ENCODE results near the gene WDR44. TPM values are rescaled to one million over a fixed set of nuclear protein-coding genes. Genes with fewer than 3 reads are reported as not detected.

The WDR44 gene
- total and polyA plus RNA-seq, 10 of the 15 experiments (the other 5 are each of a cell fraction or from before 2014, with no cell fraction given) = 3.4 to 14.0 (median 11.6) TPM

- no peak overlapping the region for H3K4me3 ChIP-seq
- TF ChIP-seq ZZZ3 (IDR thresholded peaks at IDR 0.05; ENCODE audit: control insufficient read depth, insufficient read length, low read depth) (no peak), POU2F2 (IDR thresholded peaks at IDR 0.05; ENCODE audit: borderline replicate concordance, low read depth, low read length) (no peak), ZNF384 (IDR thresholded peaks at IDR 0.05; ENCODE audit: borderline replicate concordance, low read depth, low read length) (no peak)
- H3K4me2 ChIP-seq (ENCODE audit: control insufficient read depth, insufficient read depth) = no peak overlapping the region
- CTCF ChIA-PET = interaction anchor here (1.0 kb wide), 1 partner anchor 10 kb away, joined by 5 read pairs; no protein-coding TSS in a partner anchor
- no peaks in the 10 kb centered on the region for H4K20me1 ChIP-seq (ENCODE audit: control insufficient read depth, insufficient read depth)
- BruUV-seq (replicated peaks) = no TSS peak
- H3K27ac ChIP-seq (ENCODE audit: control insufficient read depth, insufficient read depth) = no peak overlapping the region
- no peak overlapping the region for H3K9ac ChIP-seq (ENCODE audit: control insufficient read depth, insufficient read depth, low read length)
- H3K27me3 ChIP-seq (replicated peaks in 1 of 2; ENCODE audit: control insufficient read depth in 2 of 2, insufficient read depth in 2 of 2, low read length in 1 of 2) = no peaks in the 10 kb centered on the region
- H2AFZ ChIP-seq (ENCODE audit: control insufficient read depth, low read depth, low read length) = no peak overlapping the region
- H3K36me3 ChIP-seq (ENCODE audit: control insufficient read depth in 2 of 2, insufficient read depth in 2 of 2, low read length in 1 of 2) = no peaks in the 10 kb centered on the region; a peak in 1 of 4 replicates
- ATAC-seq (no peak), DNase-seq (ENCODE audit: low read depth, low spot score) (no peak), FAIRE-seq (no peak)
- in situ Hi-C loops (cut with MboI) = no loop called here
- RAD21 ChIA-PET (ENCODE audit: unreplicated experiment) = interaction anchor here (0.6 kb wide), 1 partner anchor 169 kb away, joined by 3 read pairs; no protein-coding TSS in a partner anchor
- intact Hi-C loops (cut with micrococcal nuclease; ENCODE audit: unreplicated experiment) = no loop called here
- POLR2A ChIA-PET = no interaction called here
- SMC1A ChIA-PET (ENCODE audit: uncharacterized antibody, unreplicated experiment) = interaction anchor here (1.0 to 1.2 kb wide), 2 partner anchors 9 to 11 kb away, joined by 3 read pairs; no protein-coding TSS in a partner anchor
- no peaks in the 10 kb centered on the region for H3K4me1 ChIP-seq (ENCODE audit: control insufficient read depth, insufficient read depth, low read length)
- no peaks in the 10 kb centered on the region for H3K9me3 ChIP-seq (replicated peaks; ENCODE audit: control insufficient read depth, insufficient read depth, low read length)
- H3K79me2 ChIP-seq (ENCODE audit: control insufficient read depth, insufficient read depth, low read length) = peaks cover 3% of the 10 kb centered on the region
These were observed 18.4 kb downstream of the WDR44 start for GRCh38 chrX:118364261-118364660.

- Histone ChIP-seq H3K27ac (ENCODE audit: control insufficient read depth, insufficient read depth) (no peak overlapping the region), H4K20me1 (ENCODE audit: control insufficient read depth, insufficient read depth) (no peaks in the 10 kb centered on the region), H3K79me2 (ENCODE audit: control insufficient read depth, insufficient read depth, low read length) (no peaks in the 10 kb centered on the region; the same call in 1 of the 2 replicates), H3K27me3 (replicated peaks in 1 of 2; ENCODE audit: control insufficient read depth in 2 of 2, insufficient read depth in 2 of 2, low read length in 1 of 2) (no peaks in the 10 kb centered on the region), H3K4me1 (ENCODE audit: control insufficient read depth, insufficient read depth, low read length) (no peaks in the 10 kb centered on the region), H3K9ac (ENCODE audit: control insufficient read depth, insufficient read depth, low read length) (no peak overlapping the region), H2AFZ (ENCODE audit: control insufficient read depth, low read depth, low read length) (no peak overlapping the region), H3K4me2 (ENCODE audit: control insufficient read depth, insufficient read depth) (no peak overlapping the region), H3K36me3 (ENCODE audit: control insufficient read depth in 2 of 2, insufficient read depth in 2 of 2, low read length in 1 of 2) (no peaks in the 10 kb centered on the region; a peak in 1 of 4 replicates), H3K4me3 (no peak overlapping the region), H3K9me3 (replicated peaks; ENCODE audit: control insufficient read depth, insufficient read depth, low read length) (no peaks in the 10 kb centered on the region)
- no TSS peak for BruUV-seq (replicated peaks)
- intact Hi-C loops (cut with micrococcal nuclease; ENCODE audit: unreplicated experiment) = no loop called here
- RAD21 ChIA-PET (ENCODE audit: unreplicated experiment) = no interaction called here
- in situ Hi-C loops (cut with MboI) = no loop called here
- SMC1A ChIA-PET (ENCODE audit: uncharacterized antibody, unreplicated experiment) = no interaction called here
- POLR2A ChIA-PET = no interaction called here
- CTCF ChIA-PET = no interaction called here
- DNase-seq (ENCODE audit: low read depth, low spot score) (no peak), ATAC-seq (peak; percentile 57), FAIRE-seq (no peak)
- TF ChIP-seq ASH2L (IDR thresholded peaks at IDR 0.05; ENCODE audit: borderline replicate concordance, low read depth) (no peak), CBX5 (IDR thresholded peaks at IDR 0.05; ENCODE audit: low read depth) (no peak), ATF3 (IDR thresholded peaks at IDR 0.05; ENCODE audit: borderline replicate concordance, extremely low read depth, low read depth, low read length) (no peak), RBBP5 (conservative IDR thresholded peaks at IDR 0.05) (no peak), RFX5 (IDR thresholded peaks at IDR 0.05; ENCODE audit: low read depth, low read length) (no peak), E2F4 (IDR thresholded peaks at IDR 0.05; ENCODE audit: low read depth, low read length) (no peak), SUPT20H (IDR thresholded peaks at IDR 0.05; ENCODE audit: borderline replicate concordance, control insufficient read depth, low read depth, low read length) (no peak), TBL1XR1 (IDR thresholded peaks at IDR 0.05; ENCODE audit: low read depth, low read length) (no peak), RUNX3 (IDR thresholded peaks at IDR 0.05; ENCODE audit: low read length) (peak; percentile 50; the same call in 1 of the 2 replicates), MTA3 (IDR thresholded peaks at IDR 0.05; ENCODE audit: borderline replicate concordance, low read length) (no peak), SREBF1 (IDR thresholded peaks at IDR 0.05; ENCODE audit: low read length) (no peak), CREM (IDR thresholded peaks at IDR 0.05; ENCODE audit: low read depth) (0 out of 2 replicates have a peak, but pooled peaks have one; percentile 21), SMAD5 (IDR thresholded peaks at IDR 0.05; ENCODE audit: low read depth) (no peak), MAX (IDR thresholded peaks at IDR 0.05; ENCODE audit: low read depth, low read length) (no peak), WRNIP1 (IDR thresholded peaks at IDR 0.05; ENCODE audit: borderline replicate concordance, low read depth, low read length) (no peak), KLF5 (IDR thresholded peaks at IDR 0.05; ENCODE audit: partially characterized antibody) (no peak), JUNB (IDR thresholded peaks at IDR 0.05) (peak; percentile 11; the same call in 1 of the 2 replicates)
These were observed 21.4 kb downstream of the WDR44 start for GRCh38 chrX:118367338-118367737.

Measured in GM12878 (cell line).